GM03348 (cell line): Measurements from ENCODE around the gene POU6F2.
"Not testable (repeated sequence)": the region's sequence is repeated elsewhere in the genome, so short reads cannot be mapped to it uniquely, and the experiment has no call there.

Source experiments
- DNase-seq: peaks from one replicate; pipeline ENCODE4 v3.0.0; 2012; ENCODE audit warnings: low spot score

Gene POU6F2

GRCh38 chr7:39001595-39001994, 23.9 kb downstream of the POU6F2 start:
- no peak for DNase-seq

GRCh38 chr7:39002755-39003154, 25.0 kb downstream of the POU6F2 start:
- no peak for DNase-seq

- DNase-seq: no peak
Observed at GRCh38 chr7:39005036-39005435, 27.3 kb downstream of the POU6F2 start.

- no peak for DNase-seq
Observed at GRCh38 chr7:39005461-39005860, 27.8 kb downstream of the POU6F2 start.

- not testable (repeated sequence) for DNase-seq
Observed at GRCh38 chr7:39013049-39013939, 35.6 kb downstream of the POU6F2 start.

- DNase-seq: no peak
Observed at GRCh38 chr7:39016609-39017008, 38.9 kb downstream of the POU6F2 start.

GRCh38 chr7:39017369-39017915, 39.7 kb downstream of the POU6F2 start:
- DNase-seq: no peak

GRCh38 chr7:39022796-39023195, 45.1 kb downstream of the POU6F2 start:
- DNase-seq: no peak

GRCh38 chr7:39027491-39027890, 49.8 kb downstream of the POU6F2 start:
- DNase-seq: no peak

- no peak for DNase-seq
Observed at GRCh38 chr7:39033885-39034624, 56.3 kb downstream of the POU6F2 start.

- DNase-seq: no peak
Observed at GRCh38 chr7:39035156-39035555, 57.4 kb downstream of the POU6F2 start.

- no peak for DNase-seq
Observed at GRCh38 chr7:39035903-39036302, 58.2 kb downstream of the POU6F2 start.

- no peak for DNase-seq
Observed at GRCh38 chr7:39042670-39043069, 65.0 kb downstream of the POU6F2 start.

- no peak for DNase-seq
Observed at GRCh38 chr7:39043531-39043930, 65.8 kb downstream of the POU6F2 start.

GRCh38 chr7:39044489-39044888, 66.8 kb downstream of the POU6F2 start:
- DNase-seq: no peak

GRCh38 chr7:39045231-39045630, 67.5 kb downstream of the POU6F2 start:
- no peak for DNase-seq

GRCh38 chr7:39051279-39051678, 73.6 kb downstream of the POU6F2 start:
- DNase-seq: no peak

- DNase-seq: no peak
Observed at GRCh38 chr7:39051707-39052106, 74.0 kb downstream of the POU6F2 start.

- DNase-seq: no peak
Observed at GRCh38 chr7:39054731-39055130, 77.0 kb downstream of the POU6F2 start.

- DNase-seq: no peak
Observed at GRCh38 chr7:39056153-39056552, 78.4 kb downstream of the POU6F2 start.

- DNase-seq: no peak
Observed at GRCh38 chr7:39062811-39063210, 85.1 kb downstream of the POU6F2 start.

- DNase-seq: no peak
Observed at GRCh38 chr7:39069031-39069430, 91.3 kb downstream of the POU6F2 start.
